Measurements from ENCODE around the gene CLCF1. TPM values are rescaled to one million over a fixed set of nuclear protein-coding genes. Genes with fewer than 3 reads are reported as not detected.

CLCF1 gene
- total and polyA plus RNA-seq, 2 of the 13 experiments (the other 11 are each of a cell fraction or from before 2014, with no cell fraction given), result 0.49 to 0.78 TPM

DNA sequence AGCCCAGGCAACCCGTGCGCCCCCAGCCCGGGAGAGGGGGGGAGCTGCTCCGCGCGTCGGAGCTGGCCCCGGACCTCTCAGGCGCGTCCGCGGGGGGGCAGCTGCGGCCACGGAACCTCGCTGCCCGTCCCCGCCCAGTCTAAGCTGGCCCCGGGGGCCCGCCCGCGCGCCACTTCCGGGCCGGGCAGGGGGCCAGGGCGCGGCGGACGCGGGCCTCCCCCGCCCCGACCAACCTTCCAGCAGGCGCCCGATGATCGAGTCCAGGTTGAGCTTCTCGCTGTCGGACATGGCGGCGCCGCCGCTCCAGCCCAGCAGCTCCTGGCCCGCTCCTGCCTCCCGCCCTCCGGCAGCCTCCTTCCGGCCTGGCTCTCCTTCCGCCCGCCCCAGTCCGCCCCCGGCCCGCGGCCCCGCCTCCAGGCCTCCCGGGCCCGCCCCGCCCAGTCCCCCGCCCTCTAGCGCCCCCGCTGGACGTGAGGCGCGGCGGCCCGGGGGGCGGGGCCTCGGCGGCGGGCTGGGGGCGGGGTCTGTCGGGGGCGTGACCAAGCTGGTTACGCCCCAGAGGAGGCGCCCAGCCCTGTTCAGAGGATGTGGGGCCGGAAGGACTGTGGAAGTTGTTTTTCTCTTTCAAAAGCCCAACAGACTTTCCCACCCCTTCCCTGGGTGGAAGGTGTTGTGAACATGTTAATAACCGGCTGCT lies 28.2 kb upstream of the CLCF1 start, which contains the start of gene PPP1CA (continued):
- TF ChIP-seq, protein P1, sequence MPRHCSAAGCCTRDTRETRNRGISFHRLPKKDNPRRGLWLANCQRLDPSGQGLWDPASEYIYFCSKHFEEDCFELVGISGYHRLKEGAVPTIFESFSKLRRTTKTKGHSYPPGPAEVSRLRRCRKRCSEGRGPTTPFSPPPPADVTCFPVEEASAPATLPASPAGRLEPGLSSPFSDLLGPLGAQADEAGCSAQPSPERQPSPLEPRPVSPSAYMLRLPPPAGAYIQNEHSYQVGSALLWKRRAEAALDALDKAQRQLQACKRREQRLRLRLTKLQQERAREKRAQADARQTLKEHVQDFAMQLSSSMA (CRISPR knock-in tag; IDR thresholded peaks at IDR 0.05), result 0 out of 2 replicates have a peak, but pooled peaks have one; percentile 31
- TF ChIP-seq MIER2 (CRISPR knock-in tag; IDR thresholded peaks at IDR 0.05) (no peak), ZNF558 (CRISPR knock-in tag; IDR thresholded peaks at IDR 0.05; ENCODE audit: borderline replicate concordance) (no peak; the same call in 1 of the 2 replicates), SP4 (CRISPR knock-in tag; IDR thresholded peaks at IDR 0.05) (peak; percentile 81), MIER3 (CRISPR knock-in tag; IDR thresholded peaks at IDR 0.05; ENCODE audit: borderline replicate concordance) (no peak), ZNF20 (CRISPR knock-in tag; IDR thresholded peaks at IDR 0.05) (no peak), KDM1A (CRISPR knock-in tag; IDR thresholded peaks at IDR 0.05) (no peak)
- TF ChIP-seq, protein P2, sequence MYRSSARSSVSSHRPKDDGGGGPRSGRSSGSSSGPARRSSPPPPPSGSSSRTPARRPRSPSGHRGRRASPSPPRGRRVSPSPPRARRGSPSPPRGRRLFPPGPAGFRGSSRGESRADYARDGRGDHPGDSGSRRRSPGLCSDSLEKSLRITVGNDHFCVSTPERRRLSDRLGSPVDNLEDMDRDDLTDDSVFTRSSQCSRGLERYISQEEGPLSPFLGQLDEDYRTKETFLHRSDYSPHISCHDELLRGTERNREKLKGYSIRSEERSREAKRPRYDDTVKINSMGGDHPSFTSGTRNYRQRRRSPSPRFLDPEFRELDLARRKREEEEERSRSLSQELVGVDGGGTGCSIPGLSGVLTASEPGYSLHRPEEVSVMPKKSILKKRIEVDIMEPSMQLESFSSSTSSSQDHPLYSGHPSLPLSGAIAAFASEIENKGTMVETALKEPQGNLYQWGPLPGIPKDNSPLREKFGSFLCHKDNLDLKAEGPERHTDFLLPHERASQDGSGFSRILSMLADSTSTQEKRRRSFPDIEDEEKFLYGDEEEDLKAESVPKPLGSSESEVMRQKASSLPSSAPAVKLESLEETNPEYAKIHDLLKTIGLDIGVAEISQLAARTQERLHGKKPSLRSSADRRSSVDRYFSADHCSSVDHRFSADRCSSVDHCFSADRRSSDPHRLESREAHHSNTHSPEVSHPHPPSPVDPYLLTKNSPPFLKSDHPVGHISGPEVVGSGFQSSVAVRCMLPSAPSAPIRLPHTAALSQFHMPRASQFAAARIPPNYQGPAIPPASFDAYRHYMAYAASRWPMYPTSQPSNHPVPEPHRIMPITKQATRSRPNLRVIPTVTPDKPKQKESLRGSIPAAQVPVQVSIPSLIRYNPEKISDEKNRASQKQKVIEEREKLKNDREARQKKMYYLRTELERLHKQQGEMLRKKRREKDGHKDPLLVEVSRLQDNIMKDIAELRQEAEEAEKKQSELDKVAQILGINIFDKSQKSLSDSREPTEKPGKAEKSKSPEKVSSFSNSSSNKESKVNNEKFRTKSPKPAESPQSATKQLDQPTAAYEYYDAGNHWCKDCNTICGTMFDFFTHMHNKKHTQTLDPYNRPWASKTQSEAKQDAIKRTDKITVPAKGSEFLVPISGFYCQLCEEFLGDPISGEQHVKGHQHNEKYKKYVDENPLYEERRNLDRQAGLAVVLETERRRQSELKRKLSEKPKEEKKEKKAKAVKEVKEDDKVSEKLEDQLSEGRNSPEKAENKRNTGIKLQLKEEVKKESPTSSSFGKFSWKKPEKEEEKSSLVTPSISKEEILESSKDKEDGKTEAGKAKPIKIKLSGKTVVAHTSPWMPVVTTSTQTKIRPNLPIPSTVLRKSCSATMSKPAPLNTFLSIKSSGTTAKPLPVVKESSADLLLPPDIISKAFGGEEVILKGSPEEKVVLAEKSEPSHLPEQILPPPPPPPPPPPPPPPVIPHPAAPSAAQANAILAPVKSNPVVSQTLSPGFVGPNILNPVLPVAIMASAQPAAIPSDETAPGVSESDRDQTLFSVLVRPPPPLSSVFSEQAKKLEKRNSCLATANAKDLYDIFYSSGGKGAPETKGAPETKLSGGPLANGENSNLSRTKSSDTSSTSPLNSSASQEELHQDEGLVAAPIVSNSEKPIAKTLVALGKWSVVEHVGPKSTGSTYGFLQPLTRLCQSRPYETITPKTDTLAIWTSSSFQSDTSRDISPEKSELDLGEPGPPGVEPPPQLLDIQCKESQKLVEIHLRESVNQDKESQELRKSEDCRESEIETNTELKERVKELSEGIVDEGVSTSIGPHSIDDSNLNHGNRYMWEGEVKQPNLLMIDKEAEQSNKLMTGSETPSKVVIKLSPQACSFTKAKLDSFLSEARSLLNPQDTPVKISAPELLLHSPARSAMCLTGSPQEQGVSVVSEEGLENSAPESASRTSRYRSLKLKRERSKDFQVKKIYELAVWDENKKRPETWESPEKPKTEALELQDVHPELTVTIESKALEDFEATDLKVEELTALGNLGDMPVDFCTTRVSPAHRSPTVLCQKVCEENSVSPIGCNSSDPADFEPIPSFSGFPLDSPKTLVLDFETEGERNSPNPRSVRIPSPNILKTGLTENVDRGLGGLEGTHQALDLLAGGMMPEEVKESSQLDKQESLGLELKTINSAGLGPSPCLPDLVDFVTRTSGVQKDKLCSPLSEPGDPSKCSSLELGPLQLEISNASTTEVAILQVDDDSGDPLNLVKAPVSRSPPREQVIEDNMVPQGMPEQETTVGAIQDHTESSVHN (CRISPR knock-in tag; IDR thresholded peaks at IDR 0.05), result no peak

Measured in HepG2 (cell line).